K562 (cell line): ENCODE measurements around the gene DCAF8. TPM values are rescaled to one million over a fixed set of nuclear protein-coding genes. Genes with fewer than 3 reads are reported as not detected.

Experiments used
- CBX3 ChIP-seq, 2 experiments: IDR thresholded peaks; 1 replicate in 1 of 2; 2 replicates in 1 of 2; pipeline ENCODE4 v1.6.1; 2012; ENCODE audit warnings: inconsistent platforms in 2 of 2, low read length in 2 of 2, borderline replicate concordance in 1 of 2, control low read depth in 1 of 2
- CBX8 ChIP-seq: fragments of 200-600 bp; sonication (generic); IDR thresholded peaks from 2 replicates; pipeline ENCODE4 v1.6.1; 2012; ENCODE audit warnings: borderline replicate concordance, mixed run types, low read depth, mild to moderate bottlenecking, moderate library complexity, mixed read lengths, low read length, control low read depth, inconsistent platforms; ENCODE audit not compliant: poor library complexity, severe bottlenecking; ENCODE audit errors: extremely low read depth
- E2F3 ChIP-seq: fragments of 250-450 bp; sonication (Bioruptor Pico); IDR thresholded peaks from 2 replicates; pipeline ENCODE4 v1.4.0; 2020; ENCODE audit warnings: mild to moderate bottlenecking
- HBP1 ChIP-seq: fragments of 450-650 bp; formaldehyde crosslinking; IDR thresholded peaks from 2 replicates; pipeline ENCODE4 v1.4.0; 2022; ENCODE audit warnings: missing genetic modification characterization
- HCFC1 ChIP-seq: IDR thresholded peaks from 2 replicates; pipeline ENCODE4 v1.6.1; 2012; ENCODE audit warnings: low read depth, low read length, improper control_type of control experiment
- KLF1 ChIP-seq: fragments of 450-650 bp; IDR thresholded peaks from 2 replicates; pipeline ENCODE4 v1.6.1; 2016; ENCODE audit warnings: missing genetic modification characterization, missing compliant biosample characterization
- MBD2 ChIP-seq: sonication (generic); IDR thresholded peaks from 2 replicates; pipeline ENCODE4 v1.6.1; 2016; ENCODE audit warnings: low read depth, borderline replicate concordance
- NCOA4 ChIP-seq: fragments of 450-650 bp; IDR thresholded peaks from 2 replicates; pipeline ENCODE4 v1.6.1; 2018; ENCODE audit warnings: mild to moderate bottlenecking; ENCODE audit not compliant: partially characterized antibody
- NKRF ChIP-seq: fragments of 450-650 bp; IDR thresholded peaks from 2 replicates; pipeline ENCODE4 v1.6.1; 2016; ENCODE audit warnings: borderline replicate concordance
- POLR2A ChIP-seq: fragments of 450-650 bp; conservative IDR thresholded peaks from 2 replicates; pipeline ENCODE4 v1.6.1; 2016
- RERE ChIP-seq: sonication (generic); formaldehyde crosslinking; IDR thresholded peaks from 2 replicates; pipeline ENCODE4 v1.8.0; 2023; ENCODE audit warnings: missing genetic modification reagents, mild to moderate bottlenecking, borderline replicate concordance
- SAP30 ChIP-seq: fragments of 200-600 bp; sonication (generic); IDR thresholded peaks from 2 replicates; pipeline ENCODE4 v1.6.1; 2012; ENCODE audit warnings: borderline replicate concordance, low read depth, mild to moderate bottlenecking, moderate library complexity, low read length, control low read depth, inconsistent platforms; ENCODE audit not compliant: insufficient read depth, poor library complexity, severe bottlenecking
- TSC22D4 ChIP-seq: fragments of 450-650 bp; IDR thresholded peaks from 2 replicates; pipeline ENCODE4 v1.6.1; 2016; ENCODE audit warnings: missing genetic modification characterization, missing biosample characterization, control low read depth
- ZBTB49 ChIP-seq: sonication (generic); formaldehyde crosslinking; IDR thresholded peaks from 2 replicates; pipeline ENCODE4 v1.8.0; 2022; ENCODE audit warnings: missing genetic modification reagents, mild to moderate bottlenecking, borderline replicate concordance
- polyA plus RNA-seq, 8 experiments: library from polyadenylated mRNA; depleted of rRNA in 4 of 8; stranded (reverse) in 5 of 8; unstranded in 3 of 8; fragments of >200 nt; fragmentation: Nextera tagmentation in 2 of 8; fragmentation: Illumina TruSeq in 1 of 8; extraction: Ambion mirVana in 2 of 8; extraction: Trizol in 1 of 8; gene quantifications; 2 replicates each; pipeline versions ENCODE4 v1.2.1 to v1.2.3, GENCODE V29; 2011 to 2014; ENCODE audit warnings: inconsistent platforms in 1 of 8, missing spikeins in 1 of 8
- total RNA-seq, 7 experiments: library from RNA; depleted of rRNA in 6 of 7; stranded (reverse); fragments of >200 nt in 6 of 7; fragmentation: Illumina TruSeq in 2 of 7; extraction: Trizol in 2 of 7; gene quantifications; 2 replicates each; pipeline versions ENCODE4 v1.2.1 to v1.2.3, GENCODE V29; 2011 to 2021; ENCODE audit warnings: low replicate concordance in 1 of 7

Gene DCAF8
- total and polyA plus RNA-seq, 9 of the 15 experiments (the other 6 are each of a cell fraction or from before 2014, with no cell fraction given) = 11.6 to 149 (median 81.3) TPM

GRCh38 chr1:160261893-160262794, at the start of gene DCAF8 (continued):
- TF ChIP-seq RERE (no peak), TSC22D4 (tag) (no peak), NCOA4 (no peak), ZBTB49 (no peak), CBX3 (IDR thresholded peaks at IDR 0.05; ENCODE audit: borderline replicate concordance in 1 of 2, low read length in 2 of 2) (peak in 1 of 2 experiments; percentile 68; a peak in 2 of 3 replicates), POLR2A (peak; percentile 99), E2F3 (no peak), SAP30 (peak; percentile 43), CBX8 (no peak), HBP1 (no peak), MBD2 (peak; percentile 90), HCFC1 (peak; percentile 61; the same call in 1 of the 2 replicates), KLF1 (tag) (no peak), NKRF (peak; percentile 56; the same call in 1 of the 2 replicates)
